HEK293 (cell line): ENCODE results near the gene ACAN.

Experiments
- CTCF ChIA-PET: fragments of 350-600 bp; formaldehyde crosslinking; extraction: SDS; loops from one replicate; lab custom pipeline; 2021; ENCODE audit warnings: antibody characterized with exemption; lab: Yijun Ruan, JAX
- POLR2A ChIA-PET: fragments of 300-600 bp; formaldehyde crosslinking; extraction: SDS; loops from one replicate; lab custom pipeline; 2020; ENCODE audit warnings: antibody characterized with exemption, inconsistent platforms; lab: Yijun Ruan, JAX
- H3K27ac ChIP-seq: fragments of 200-500 bp; sonication (Bioruptor generic); 2 replicates; pipeline ENCODE4 v1.5.1; 2014; ENCODE audit warnings: low read depth, low read length, control low read depth, inconsistent platforms; ENCODE audit errors: extremely low read depth
- H3K36me3 ChIP-seq, 2 experiments: fragments of 200-500 bp in 1 of 2; sonication (Bioruptor generic) in 1 of 2; 1 replicate in 1 of 2; 2 replicates in 1 of 2; pipeline ENCODE4 v1.5.1; 2014 to 2017; ENCODE audit warnings: inconsistent platforms in 2 of 2, low read length in 2 of 2; ENCODE audit not compliant: control insufficient read depth in 2 of 2, insufficient read depth in 1 of 2
- H3K4me1 ChIP-seq: fragments of 200-500 bp; sonication (Bioruptor generic); 2 replicates; pipeline ENCODE4 v1.5.1; 2014; ENCODE audit warnings: mild to moderate bottlenecking, low read length, inconsistent platforms; ENCODE audit not compliant: control insufficient read depth, insufficient read depth
- H3K4me3 ChIP-seq: 2 replicates; pipeline ENCODE4 v1.5.1; 2011; ENCODE audit warnings: low read depth, mild to moderate bottlenecking, control low read depth, low read length, moderate library complexity
- H3K9me3 ChIP-seq: fragments of 200-500 bp; sonication (Bioruptor generic); 2 replicates; pipeline ENCODE4 v1.5.1; 2014; ENCODE audit warnings: low read depth, low read length, inconsistent platforms; ENCODE audit not compliant: control insufficient read depth, insufficient read depth
- HOXD13 ChIP-seq: sonication (generic); formaldehyde crosslinking; IDR thresholded peaks from 2 replicates; pipeline ENCODE4 v1.8.0; 2022; ENCODE audit warnings: missing genetic modification reagents, borderline replicate concordance
- KLF1 ChIP-seq: fragments of 450-650 bp; formaldehyde crosslinking; IDR thresholded peaks from 2 replicates; pipeline ENCODE4 v1.5.1; 2016; ENCODE audit warnings: missing biosample characterization, missing genetic modification characterization
- MEIS1 ChIP-seq: sonication (generic); formaldehyde crosslinking; IDR thresholded peaks from 2 replicates; pipeline ENCODE4 v1.8.1; 2022; ENCODE audit warnings: missing genetic modification reagents, mild to moderate bottlenecking, borderline replicate concordance
- ZBTB1 ChIP-seq: fragments of 450-650 bp; formaldehyde crosslinking; IDR thresholded peaks from 2 replicates; pipeline ENCODE4 v1.5.1; 2016; ENCODE audit warnings: missing biosample characterization, missing genetic modification characterization
- ZNF114 ChIP-seq: fragments of 450-650 bp; formaldehyde crosslinking; IDR thresholded peaks from 2 replicates; pipeline ENCODE4 v1.5.0; 2017; ENCODE audit warnings: missing biosample characterization, missing genetic modification characterization
- ZNF266 ChIP-seq: fragments of 450-650 bp; formaldehyde crosslinking; IDR thresholded peaks from 2 replicates; pipeline ENCODE4 v1.5.1; 2016; ENCODE audit warnings: missing biosample characterization, missing genetic modification characterization, low read depth
- ZNF391 ChIP-seq: fragments of 450-650 bp; formaldehyde crosslinking; IDR thresholded peaks from 2 replicates; pipeline ENCODE4 v1.5.1; 2016; ENCODE audit warnings: low read depth, missing biosample characterization, missing genetic modification characterization, borderline replicate concordance
- ZNF416 ChIP-seq: fragments of 450-650 bp; formaldehyde crosslinking; IDR thresholded peaks from 2 replicates; pipeline ENCODE4 v1.5.1; 2016; ENCODE audit warnings: missing biosample characterization, missing genetic modification characterization
- ZNF561 ChIP-seq: fragments of 450-650 bp; IDR thresholded peaks from 2 replicates; pipeline ENCODE4 v1.5.1; 2018; ENCODE audit warnings: missing biosample characterization, missing genetic modification characterization, borderline replicate concordance
- ZNF624 ChIP-seq: fragments of 450-650 bp; formaldehyde crosslinking; IDR thresholded peaks from 2 replicates; pipeline ENCODE4 v1.5.1; 2017; ENCODE audit warnings: missing biosample characterization, missing genetic modification characterization
- ZNF626 ChIP-seq: fragments of 450-650 bp; sonication (Bioruptor Pico); formaldehyde crosslinking; IDR thresholded peaks from 2 replicates; pipeline ENCODE4 v1.5.1; 2018; ENCODE audit warnings: missing biosample characterization, missing genetic modification characterization, inconsistent platforms
- TF ChIP-seq, protein P1 (sequence below): fragments of 450-650 bp; formaldehyde crosslinking; IDR thresholded peaks from 2 replicates; pipeline ENCODE4 v1.5.1; 2016; ENCODE audit warnings: missing biosample characterization, missing genetic modification characterization
- TF ChIP-seq, protein P2 (sequence below): fragments of 450-650 bp; formaldehyde crosslinking; IDR thresholded peaks from 2 replicates; pipeline ENCODE4 v1.5.1; 2016; ENCODE audit warnings: missing biosample characterization, missing genetic modification characterization, borderline replicate concordance

ACAN gene

DNA sequence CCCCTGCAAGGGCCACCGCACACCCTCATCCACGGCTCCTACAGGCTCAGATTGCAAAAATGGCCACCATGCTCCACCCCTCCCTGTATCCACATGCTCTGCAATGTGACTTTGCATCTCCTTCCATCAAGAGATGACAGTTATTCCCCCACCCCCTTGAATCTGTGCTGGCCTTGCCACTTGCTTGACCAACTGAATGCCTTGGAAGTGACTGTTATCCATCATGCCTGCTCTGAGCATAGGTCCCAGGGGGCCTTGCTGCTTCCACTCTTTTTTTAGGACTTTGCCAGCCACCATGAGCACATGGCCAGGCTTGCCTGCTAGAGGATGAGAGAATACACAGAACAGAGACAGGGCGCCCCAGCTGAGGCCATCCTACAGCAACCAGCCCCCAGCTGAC, 78.5 kb downstream of the ACAN start (continued):
- TF ChIP-seq, protein P1, sequence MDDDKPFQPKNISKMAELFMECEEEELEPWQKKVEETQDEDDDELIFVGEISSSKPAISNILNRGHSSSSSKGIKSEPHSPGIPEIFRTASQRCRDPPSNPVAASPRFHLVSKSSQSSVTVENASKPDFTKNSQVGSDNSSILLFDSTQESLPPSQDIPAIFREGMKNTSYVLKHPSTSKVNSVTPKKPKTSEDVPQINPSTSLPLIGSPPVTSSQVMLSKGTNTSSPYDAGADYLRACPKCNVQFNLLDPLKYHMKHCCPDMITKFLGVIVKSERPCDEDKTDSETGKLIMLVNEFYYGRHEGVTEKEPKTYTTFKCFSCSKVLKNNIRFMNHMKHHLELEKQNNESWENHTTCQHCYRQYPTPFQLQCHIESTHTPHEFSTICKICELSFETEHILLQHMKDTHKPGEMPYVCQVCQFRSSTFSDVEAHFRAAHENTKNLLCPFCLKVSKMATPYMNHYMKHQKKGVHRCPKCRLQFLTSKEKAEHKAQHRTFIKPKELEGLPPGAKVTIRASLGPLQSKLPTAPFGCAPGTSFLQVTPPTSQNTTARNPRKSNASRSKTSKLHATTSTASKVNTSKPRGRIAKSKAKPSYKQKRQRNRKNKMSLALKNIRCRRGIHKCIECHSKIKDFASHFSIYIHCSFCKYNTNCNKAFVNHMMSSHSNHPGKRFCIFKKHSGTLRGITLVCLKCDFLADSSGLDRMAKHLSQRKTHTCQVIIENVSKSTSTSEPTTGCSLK (tag by site-specific recombination): no peak
- TF ChIP-seq ZNF266 (tag by site-specific recombination) (no peak), KLF1 (tag by site-specific recombination) (no peak), ZNF391 (tag by site-specific recombination) (no peak), ZNF114 (tag by site-specific recombination) (no peak), ZNF416 (no peak)
- TF ChIP-seq, protein P2, sequence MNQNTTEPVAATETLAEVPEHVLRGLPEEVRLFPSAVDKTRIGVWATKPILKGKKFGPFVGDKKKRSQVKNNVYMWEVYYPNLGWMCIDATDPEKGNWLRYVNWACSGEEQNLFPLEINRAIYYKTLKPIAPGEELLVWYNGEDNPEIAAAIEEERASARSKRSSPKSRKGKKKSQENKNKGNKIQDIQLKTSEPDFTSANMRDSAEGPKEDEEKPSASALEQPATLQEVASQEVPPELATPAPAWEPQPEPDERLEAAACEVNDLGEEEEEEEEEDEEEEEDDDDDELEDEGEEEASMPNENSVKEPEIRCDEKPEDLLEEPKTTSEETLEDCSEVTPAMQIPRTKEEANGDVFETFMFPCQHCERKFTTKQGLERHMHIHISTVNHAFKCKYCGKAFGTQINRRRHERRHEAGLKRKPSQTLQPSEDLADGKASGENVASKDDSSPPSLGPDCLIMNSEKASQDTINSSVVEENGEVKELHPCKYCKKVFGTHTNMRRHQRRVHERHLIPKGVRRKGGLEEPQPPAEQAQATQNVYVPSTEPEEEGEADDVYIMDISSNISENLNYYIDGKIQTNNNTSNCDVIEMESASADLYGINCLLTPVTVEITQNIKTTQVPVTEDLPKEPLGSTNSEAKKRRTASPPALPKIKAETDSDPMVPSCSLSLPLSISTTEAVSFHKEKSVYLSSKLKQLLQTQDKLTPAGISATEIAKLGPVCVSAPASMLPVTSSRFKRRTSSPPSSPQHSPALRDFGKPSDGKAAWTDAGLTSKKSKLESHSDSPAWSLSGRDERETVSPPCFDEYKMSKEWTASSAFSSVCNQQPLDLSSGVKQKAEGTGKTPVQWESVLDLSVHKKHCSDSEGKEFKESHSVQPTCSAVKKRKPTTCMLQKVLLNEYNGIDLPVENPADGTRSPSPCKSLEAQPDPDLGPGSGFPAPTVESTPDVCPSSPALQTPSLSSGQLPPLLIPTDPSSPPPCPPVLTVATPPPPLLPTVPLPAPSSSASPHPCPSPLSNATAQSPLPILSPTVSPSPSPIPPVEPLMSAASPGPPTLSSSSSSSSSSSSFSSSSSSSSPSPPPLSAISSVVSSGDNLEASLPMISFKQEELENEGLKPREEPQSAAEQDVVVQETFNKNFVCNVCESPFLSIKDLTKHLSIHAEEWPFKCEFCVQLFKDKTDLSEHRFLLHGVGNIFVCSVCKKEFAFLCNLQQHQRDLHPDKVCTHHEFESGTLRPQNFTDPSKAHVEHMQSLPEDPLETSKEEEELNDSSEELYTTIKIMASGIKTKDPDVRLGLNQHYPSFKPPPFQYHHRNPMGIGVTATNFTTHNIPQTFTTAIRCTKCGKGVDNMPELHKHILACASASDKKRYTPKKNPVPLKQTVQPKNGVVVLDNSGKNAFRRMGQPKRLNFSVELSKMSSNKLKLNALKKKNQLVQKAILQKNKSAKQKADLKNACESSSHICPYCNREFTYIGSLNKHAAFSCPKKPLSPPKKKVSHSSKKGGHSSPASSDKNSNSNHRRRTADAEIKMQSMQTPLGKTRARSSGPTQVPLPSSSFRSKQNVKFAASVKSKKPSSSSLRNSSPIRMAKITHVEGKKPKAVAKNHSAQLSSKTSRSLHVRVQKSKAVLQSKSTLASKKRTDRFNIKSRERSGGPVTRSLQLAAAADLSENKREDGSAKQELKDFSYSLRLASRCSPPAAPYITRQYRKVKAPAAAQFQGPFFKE (tag by site-specific recombination): no peak
- TF ChIP-seq, all 188 proteins: peak for 0

DNA sequence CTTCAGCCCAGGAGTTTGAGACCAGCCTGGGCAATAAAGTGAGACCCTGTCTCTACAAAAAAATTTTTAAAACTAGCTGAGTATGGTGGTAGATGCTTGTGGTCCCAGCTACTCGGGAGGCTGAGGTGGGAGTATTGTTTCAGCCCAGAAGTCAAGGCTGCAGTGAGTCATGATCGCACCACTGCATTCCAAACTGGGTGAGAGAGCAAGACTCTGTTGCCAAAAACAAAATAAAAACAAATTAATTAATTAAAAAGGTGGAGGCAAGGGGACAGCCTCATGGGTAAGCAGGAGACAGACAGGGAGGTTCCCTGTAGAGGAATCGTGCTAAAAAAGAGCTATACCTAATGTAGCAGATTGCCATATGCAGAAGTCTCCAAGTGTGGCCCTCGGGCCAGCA, 79.5 kb downstream of the ACAN start:
- TF ChIP-seq ZBTB1 (no peak), ZNF561 (tag by site-specific recombination) (no peak), MEIS1 (CRISPR knock-in tag) (no peak), ZNF624 (no peak), HOXD13 (CRISPR knock-in tag) (no peak), ZNF626 (tag by site-specific recombination) (no peak)
- TF ChIP-seq, protein P2 (tag by site-specific recombination): no peak
- Histone ChIP-seq H3K36me3 (peaks cover 0 to 15% of the 10 kb centered on the region in 2 experiments; a peak in 2 of 3 replicates), H3K4me1 (no peaks in the 10 kb centered on the region), H3K9me3 (no peaks in the 10 kb centered on the region), H3K4me3 (no peak overlapping the region), H3K27ac (no peak overlapping the region)
- ChIA-PET CTCF (interaction anchor here (0.7 to 2.1 kb wide), 5 partner anchors 9 to 22 kb away, joined by 3 to 9 read pairs (median 4); no protein-coding TSS in a partner anchor), POLR2A (no interaction called here)
